Measurements from ENCODE around the gene CATSPERE.

Gene CATSPERE

GRCh38 chr1:244653439-244654107, 192.5 kb downstream of the CATSPERE start:
- Mint-ChIP-seq H3K27ac (no peak overlapping the region), H3K4me1 (peaks cover 11% of the 10 kb centered on the region), H3K4me3 (no peak overlapping the region), H3K36me3 (ENCODE audit: low read depth) (peaks cover 23% of the 10 kb centered on the region), H3K9me3 (peaks cover 8% of the 10 kb centered on the region), H3K27me3 (ENCODE audit: low read depth, poor library complexity) (peaks cover 15% of the 10 kb centered on the region)
- peak; percentile 49 for DNase-seq
- no peak for TF ChIP-seq CTCF (IDR thresholded peaks at IDR 0.05)

GRCh38 chr1:244654108-244655038, 193.3 kb downstream of the CATSPERE start:
- DNase-seq: no peak
- H3K36me3 Mint-ChIP-seq (ENCODE audit: low read depth): peaks cover 30% of the 10 kb centered on the region

GRCh38 chr1:244655186-244655585, 194.1 kb downstream of the CATSPERE start:
- peaks cover 11% of the 10 kb centered on the region for H3K4me1 Mint-ChIP-seq

More at GRCh38 chr1:244654108-244655038, 193.3 kb downstream of the CATSPERE start:
- no peak for TF ChIP-seq CTCF (IDR thresholded peaks at IDR 0.05)
- peaks cover 11% of the 10 kb centered on the region for H3K4me1 Mint-ChIP-seq
- H3K9me3 Mint-ChIP-seq: peaks cover 12% of the 10 kb centered on the region
- H3K4me3 Mint-ChIP-seq: no peak overlapping the region
- peaks cover 12% of the 10 kb centered on the region for H3K27me3 Mint-ChIP-seq (ENCODE audit: low read depth, poor library complexity)
- no peak overlapping the region for H3K27ac Mint-ChIP-seq

GRCh38 chr1:244657421-244657820, 196.3 kb downstream of the CATSPERE start:
- H3K36me3 Mint-ChIP-seq (ENCODE audit: low read depth): peaks cover 54% of the 10 kb centered on the region
- no peak for TF ChIP-seq CTCF (IDR thresholded peaks at IDR 0.05)
- H3K27ac Mint-ChIP-seq: no peak overlapping the region
- no peak for DNase-seq
- peaks cover 35% of the 10 kb centered on the region for H3K9me3 Mint-ChIP-seq
- H3K4me1 Mint-ChIP-seq: peaks cover 4% of the 10 kb centered on the region
- H3K4me3 Mint-ChIP-seq: no peak overlapping the region
- H3K27me3 Mint-ChIP-seq (ENCODE audit: low read depth, poor library complexity): no peaks in the 10 kb centered on the region

More at GRCh38 chr1:244655186-244655585, 194.1 kb downstream of the CATSPERE start:
- Mint-ChIP-seq H3K27me3 (ENCODE audit: low read depth, poor library complexity) (peaks cover 9% of the 10 kb centered on the region), H3K9me3 (peaks cover 20% of the 10 kb centered on the region), H3K27ac (no peak overlapping the region), H3K4me3 (no peak overlapping the region), H3K36me3 (ENCODE audit: low read depth) (peaks cover 38% of the 10 kb centered on the region)
- no peak for DNase-seq
- TF ChIP-seq CTCF (IDR thresholded peaks at IDR 0.05): no peak

GRCh38 chr1:244659694-244660093, 198.6 kb downstream of the CATSPERE start:
- Mint-ChIP-seq H3K27ac (no peak overlapping the region), H3K36me3 (ENCODE audit: low read depth) (peaks cover 60% of the 10 kb centered on the region), H3K4me3 (no peak overlapping the region), H3K27me3 (ENCODE audit: low read depth, poor library complexity) (no peaks in the 10 kb centered on the region), H3K9me3 (peaks cover 40% of the 10 kb centered on the region), H3K4me1 (peaks cover 13% of the 10 kb centered on the region)
- TF ChIP-seq CTCF (IDR thresholded peaks at IDR 0.05): no peak
- DNase-seq: no peak
